IPS-NIHi7 (cell line): ENCODE measurements around the gene YY1AP1.
"Not testable (repeated sequence)": the region's sequence is repeated elsewhere in the genome, so short reads cannot be mapped to it uniquely, and the experiment has no call there.

ENCODE experiments used
- DNase-seq: peaks from one replicate; pipeline ENCODE4 v3.0.0; 2012; ENCODE audit warnings: mixed read lengths; ENCODE audit errors: extremely low spot score

YY1AP1 gene

GRCh38 chr1:155688324-155689080 is at the start of gene YY1AP1:
TSS of gene YY1AP1 (minus strand) at chr1:155688774. CDS start at chr1:155680436, 8,338 bp downstream.
- peak; percentile 93 for DNase-seq

- DNase-seq = peak; percentile 61
Observed at GRCh38 chr1:155729031-155729898, 40.7 kb upstream of the YY1AP1 start.

GRCh38 chr1:155725142-155725541 is 36.6 kb upstream of the YY1AP1 start:
- DNase-seq = no peak

GRCh38 chr1:155719703-155720102 is 31.1 kb upstream of the YY1AP1 start:
- no peak for DNase-seq

- DNase-seq = not testable (repeated sequence)
Observed at GRCh38 chr1:155718524-155719115, 30.0 kb upstream of the YY1AP1 start.

GRCh38 chr1:155717041-155717440 is 28.5 kb upstream of the YY1AP1 start:
- no peak for DNase-seq

GRCh38 chr1:155715777-155716176 is 27.2 kb upstream of the YY1AP1 start:
- DNase-seq = no peak

GRCh38 chr1:155715056-155715455 is 26.5 kb upstream of the YY1AP1 start:
- not testable (repeated sequence) for DNase-seq

GRCh38 chr1:155713075-155713474 is 24.5 kb upstream of the YY1AP1 start:
- no peak for DNase-seq

- not testable (repeated sequence) for DNase-seq
Observed at GRCh38 chr1:155712636-155713035, 24.1 kb upstream of the YY1AP1 start.

GRCh38 chr1:155711457-155711856 is 22.9 kb upstream of the YY1AP1 start:
- DNase-seq = not testable (repeated sequence)

- DNase-seq = no peak
Observed at GRCh38 chr1:155709391-155709790, 20.8 kb upstream of the YY1AP1 start.

GRCh38 chr1:155706139-155706538 is 17.6 kb upstream of the YY1AP1 start:
- no peak for DNase-seq

GRCh38 chr1:155704414-155704813 is 15.8 kb upstream of the YY1AP1 start:
- DNase-seq = not testable (repeated sequence)

GRCh38 chr1:155703216-155703615 is 14.6 kb upstream of the YY1AP1 start:
- no peak for DNase-seq

GRCh38 chr1:155701675-155702074 is 13.1 kb upstream of the YY1AP1 start:
- not testable (repeated sequence) for DNase-seq

- DNase-seq = not testable (repeated sequence)
Observed at GRCh38 chr1:155699062-155699461, 10.5 kb upstream of the YY1AP1 start.

- DNase-seq = no peak
Observed at GRCh38 chr1:155698382-155699038, 9.9 kb upstream of the YY1AP1 start.

- DNase-seq = not testable (repeated sequence)
Observed at GRCh38 chr1:155697616-155698015, 9.0 kb upstream of the YY1AP1 start.

- no peak for DNase-seq
Observed at GRCh38 chr1:155697046-155697445, 8.5 kb upstream of the YY1AP1 start.

- no peak for DNase-seq
Observed at GRCh38 chr1:155696524-155696923, 8.0 kb upstream of the YY1AP1 start.

- no peak for DNase-seq
Observed at GRCh38 chr1:155695608-155696007, 7.0 kb upstream of the YY1AP1 start.
